GM19193 (cell line): Measurements from ENCODE around the gene SCYGR6.

ENCODE experiments used
- POLR2A ChIP-seq: IDR thresholded peaks from 4 replicates; pipeline ENCODE4 v1.6.1; 2011; ENCODE audit not compliant: insufficient read depth, insufficient read length; ENCODE audit errors: extremely low read depth

SCYGR6 gene

GRCh38 chr2:227717687-227718567 lies 6.6 kb downstream of the SCYGR6 start, which contains the start of gene SLC19A3:
TSS of gene SLC19A3 (minus strand) at chr2:227718028. CDS start at chr2:227702318, 15,710 bp downstream.
- TF ChIP-seq POLR2A = no peak

GRCh38 chr2:227716501-227716900 lies 8.1 kb downstream of the SCYGR6 start:
- TF ChIP-seq POLR2A = no peak

GRCh38 chr2:227713291-227713690 lies 11.3 kb downstream of the SCYGR6 start:
- no peak for TF ChIP-seq POLR2A

GRCh38 chr2:227710986-227711385 lies 13.6 kb downstream of the SCYGR6 start:
- TF ChIP-seq POLR2A = no peak

GRCh38 chr2:227707390-227707789 lies 17.2 kb downstream of the SCYGR6 start:
- no peak for TF ChIP-seq POLR2A

GRCh38 chr2:227706859-227707258 lies 17.7 kb downstream of the SCYGR6 start:
- TF ChIP-seq POLR2A = no peak

- TF ChIP-seq POLR2A = no peak
These were observed 20.6 kb downstream of the SCYGR6 start for GRCh38 chr2:227703961-227704360.

- TF ChIP-seq POLR2A = no peak
These were observed 21.3 kb downstream of the SCYGR6 start for GRCh38 chr2:227703280-227703732.

- no peak for TF ChIP-seq POLR2A
These were observed 23.0 kb downstream of the SCYGR6 start for GRCh38 chr2:227701556-227701955.

GRCh38 chr2:227696990-227697679 lies 27.4 kb downstream of the SCYGR6 start:
- TF ChIP-seq POLR2A = no peak

- no peak for TF ChIP-seq POLR2A
These were observed 37.4 kb downstream of the SCYGR6 start for GRCh38 chr2:227687189-227687588.

- no peak for TF ChIP-seq POLR2A
These were observed 40.3 kb downstream of the SCYGR6 start for GRCh38 chr2:227684258-227684657.

GRCh38 chr2:227677928-227678327 lies 46.6 kb downstream of the SCYGR6 start:
- no peak for TF ChIP-seq POLR2A

- no peak for TF ChIP-seq POLR2A
These were observed 50.1 kb downstream of the SCYGR6 start for GRCh38 chr2:227674485-227674884.
